ENCODE results near the gene HOXC11. TPM values are rescaled to one million over a fixed set of nuclear protein-coding genes. Genes with fewer than 3 reads are reported as not detected.

Gene HOXC11
- total RNA-seq, 1 experiment from 2014 or later = 5.7 TPM

- Histone ChIP-seq H3K9me3 (ENCODE audit: low read depth, low read length, poor library complexity, severe bottlenecking) (no peaks in the 10 kb centered on the region), H3K27me3 (replicated peaks; ENCODE audit: insufficient read depth, low read depth, low read length, poor library complexity) (no peaks in the 10 kb centered on the region), H3K4me1 (ENCODE audit: insufficient read depth, low read length, poor library complexity, severe bottlenecking) (peaks cover 59% of the 10 kb centered on the region), H3K36me3 (ENCODE audit: insufficient read depth, low read length, poor library complexity, severe bottlenecking) (no peaks in the 10 kb centered on the region), H3K27ac (ENCODE audit: low read depth, low read length, poor library complexity, severe bottlenecking) (peak overlapping the region; percentile 97), H3K4me3 (ENCODE audit: low read depth, low read length, poor library complexity, severe bottlenecking) (peak overlapping the region; percentile 68)
- ChIA-PET POLR2A (ENCODE audit: low non-redundant PET) (interaction anchor here (0.6 to 0.7 kb wide), 4 partner anchors 8 to 78 kb away, joined by 3 to 24 read pairs (median 10); no protein-coding TSS in a partner anchor), CTCF (interaction anchor here (0.7 to 2.2 kb wide), 6 partner anchors 9 to 827 kb away, joined by 3 to 21 read pairs (median 12); partner anchors contain the start of genes HOXC10 and HOXC8)
- no TSS peak for BruUV-seq (replicated peaks)
- TF ChIP-seq EZH2 (IDR thresholded peaks at IDR 0.05; ENCODE audit: borderline replicate concordance, low read depth, low read length, poor library complexity, severe bottlenecking) (no peak), CTCF (conservative IDR thresholded peaks at IDR 0.05; ENCODE audit: low read depth, low read length) (no peak)
- peak; percentile 99 for DNase-seq (ENCODE audit: low spot score)
- intact Hi-C loops (cut with micrococcal nuclease; ENCODE audit: unreplicated experiment) = no loop called here
These were observed 45.0 kb downstream of the HOXC11 start for GRCh38 chr12:54017878-54018467.

GRCh38 chr12:54018468-54018984, 45.6 kb downstream of the HOXC11 start:
- TF ChIP-seq CTCF (conservative IDR thresholded peaks at IDR 0.05; ENCODE audit: low read depth, low read length) = no peak
- TF ChIP-seq EZH2 (IDR thresholded peaks at IDR 0.05; ENCODE audit: borderline replicate concordance, low read depth, low read length, poor library complexity, severe bottlenecking) = no peak
- Histone ChIP-seq H3K9me3 (ENCODE audit: low read depth, low read length, poor library complexity, severe bottlenecking) (no peaks in the 10 kb centered on the region), H3K27ac (ENCODE audit: low read depth, low read length, poor library complexity, severe bottlenecking) (peak overlapping the region; percentile 97), H3K27me3 (replicated peaks; ENCODE audit: insufficient read depth, low read depth, low read length, poor library complexity) (no peaks in the 10 kb centered on the region), H3K4me1 (ENCODE audit: insufficient read depth, low read length, poor library complexity, severe bottlenecking) (peaks cover 59% of the 10 kb centered on the region), H3K4me3 (ENCODE audit: low read depth, low read length, poor library complexity, severe bottlenecking) (peak overlapping the region; percentile 68), H3K36me3 (ENCODE audit: insufficient read depth, low read length, poor library complexity, severe bottlenecking) (no peaks in the 10 kb centered on the region)
- DNase-seq (ENCODE audit: low spot score) = peak; percentile 80
- CTCF ChIA-PET = no interaction called here
- TSS peak; percentile 27 for BruUV-seq (replicated peaks)
- intact Hi-C loops (cut with micrococcal nuclease; ENCODE audit: unreplicated experiment) = no loop called here
- POLR2A ChIA-PET (ENCODE audit: low non-redundant PET) = no interaction called here

GRCh38 chr12:54019091-54019811, 46.3 kb downstream of the HOXC11 start:
- no peaks in the 10 kb centered on the region for H3K27me3 ChIP-seq (replicated peaks; ENCODE audit: insufficient read depth, low read depth, low read length, poor library complexity)
- intact Hi-C loops (cut with micrococcal nuclease; ENCODE audit: unreplicated experiment) = no loop called here
- POLR2A ChIA-PET (ENCODE audit: low non-redundant PET) = interaction anchor here (0.5 kb wide), 1 partner anchor 172 kb away, joined by 6 read pairs; no protein-coding TSS in a partner anchor
- no peaks in the 10 kb centered on the region for H3K36me3 ChIP-seq (ENCODE audit: insufficient read depth, low read length, poor library complexity, severe bottlenecking)
- TF ChIP-seq CTCF (conservative IDR thresholded peaks at IDR 0.05; ENCODE audit: low read depth, low read length) = no peak
- no peak for TF ChIP-seq EZH2 (IDR thresholded peaks at IDR 0.05; ENCODE audit: borderline replicate concordance, low read depth, low read length, poor library complexity, severe bottlenecking)
- H3K4me1 ChIP-seq (ENCODE audit: insufficient read depth, low read length, poor library complexity, severe bottlenecking) = peaks cover 66% of the 10 kb centered on the region
- H3K9me3 ChIP-seq (ENCODE audit: low read depth, low read length, poor library complexity, severe bottlenecking) = no peaks in the 10 kb centered on the region
- BruUV-seq (replicated peaks) = TSS peak; percentile 27
- CTCF ChIA-PET = no interaction called here
- H3K4me3 ChIP-seq (ENCODE audit: low read depth, low read length, poor library complexity, severe bottlenecking) = peak overlapping the region; percentile 68
- DNase-seq (ENCODE audit: low spot score) = peak; percentile 81
- H3K27ac ChIP-seq (ENCODE audit: low read depth, low read length, poor library complexity, severe bottlenecking) = peak overlapping the region; percentile 97
